Stimulated activated CD8-positive, alpha-beta memory T cell treated with anti-CD3 and anti-CD28 coated beads, Interleukin-4, amount 100 ng/mL, for 48 hours (primary cell): ENCODE results near the gene C2orf49.

ENCODE experiments used
- DNase-seq: peaks from one replicate; pipeline ENCODE4 v3.0.0-alpha.2; 2020

Gene C2orf49

DNA sequence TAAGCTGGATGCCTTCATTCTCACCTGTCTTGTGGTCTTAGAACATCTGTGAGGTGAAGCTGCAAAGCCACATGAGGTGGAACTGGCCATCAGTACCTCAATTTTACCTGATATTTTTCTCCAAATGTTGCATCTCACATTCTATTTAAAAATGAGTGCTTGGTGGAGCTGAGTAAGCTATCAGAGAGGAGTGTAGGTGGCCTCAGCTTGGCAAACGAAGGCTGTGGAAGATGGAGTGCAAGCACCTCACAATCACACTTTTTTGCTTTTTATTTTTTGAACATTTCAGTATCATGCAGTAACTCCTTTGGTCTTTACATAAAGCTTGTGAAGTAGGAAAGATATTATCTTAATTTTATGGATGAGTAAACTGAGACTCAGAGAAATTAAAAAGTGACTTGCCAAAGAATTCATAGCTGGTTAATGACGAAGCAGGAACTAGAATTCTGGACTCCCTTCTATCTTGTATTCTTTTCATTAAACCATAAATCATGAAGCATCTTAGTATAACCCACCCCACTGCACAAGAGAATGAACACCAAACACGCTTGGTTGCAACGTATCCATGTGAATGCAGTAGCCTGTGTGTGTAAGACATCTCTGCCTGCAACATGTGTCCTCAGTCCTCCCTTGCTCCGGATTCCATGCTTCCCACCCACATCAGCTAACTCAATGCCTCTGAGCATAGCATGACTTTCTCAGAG is 27.2 kb downstream of the C2orf49 start:
- DNase-seq: no peak

DNA sequence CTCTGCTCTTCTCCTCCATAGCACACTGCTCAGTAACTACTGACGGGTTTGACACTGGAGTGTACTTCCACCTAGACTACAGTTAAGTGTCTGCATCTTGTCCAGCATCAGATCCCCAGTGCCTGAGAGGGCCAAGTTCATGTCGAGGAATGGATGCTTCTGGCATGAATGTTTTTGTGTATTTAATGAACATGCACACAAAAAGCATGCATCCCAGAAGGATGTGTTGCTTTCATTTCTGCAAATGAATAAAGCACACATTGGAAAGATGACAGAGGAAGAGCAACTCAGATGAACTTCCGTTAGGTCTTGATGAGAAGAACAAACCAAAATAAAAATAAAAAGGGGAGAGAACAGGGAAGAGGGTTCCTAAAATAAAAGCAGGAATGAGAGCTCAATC is 27.9 kb downstream of the C2orf49 start:
- DNase-seq: no peak

DNA sequence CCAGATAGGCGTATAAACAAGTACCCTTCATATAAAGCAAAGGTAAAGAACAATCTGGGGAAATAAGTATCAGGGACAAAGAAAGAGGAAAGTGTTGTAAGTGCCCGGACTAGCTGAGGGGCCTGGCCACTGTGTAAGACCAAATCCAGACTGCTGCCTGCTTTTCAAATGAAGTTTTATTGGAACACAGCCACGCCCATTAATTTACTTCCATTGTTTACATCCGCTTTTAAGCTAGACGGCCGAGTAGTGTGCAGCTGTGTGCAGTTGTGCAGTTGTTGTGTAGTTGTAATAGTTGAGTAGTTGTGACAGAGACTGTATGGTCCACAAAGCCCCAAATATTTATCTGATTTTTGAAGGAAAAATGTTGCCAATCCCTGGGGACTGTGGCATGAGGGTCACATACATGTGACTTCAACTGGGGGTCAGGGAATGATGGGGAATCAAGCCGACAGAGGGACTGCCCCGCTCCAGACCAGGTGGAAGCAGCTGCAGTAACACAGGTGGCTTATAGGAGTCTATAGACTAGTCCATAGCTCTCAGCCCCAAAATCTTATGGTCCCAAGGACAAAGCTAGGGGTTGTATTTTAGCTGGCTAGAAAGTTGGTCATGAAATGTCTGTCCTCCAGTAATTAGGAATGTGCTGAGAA is 31.5 kb downstream of the C2orf49 start:
- DNase-seq: no peak

DNA sequence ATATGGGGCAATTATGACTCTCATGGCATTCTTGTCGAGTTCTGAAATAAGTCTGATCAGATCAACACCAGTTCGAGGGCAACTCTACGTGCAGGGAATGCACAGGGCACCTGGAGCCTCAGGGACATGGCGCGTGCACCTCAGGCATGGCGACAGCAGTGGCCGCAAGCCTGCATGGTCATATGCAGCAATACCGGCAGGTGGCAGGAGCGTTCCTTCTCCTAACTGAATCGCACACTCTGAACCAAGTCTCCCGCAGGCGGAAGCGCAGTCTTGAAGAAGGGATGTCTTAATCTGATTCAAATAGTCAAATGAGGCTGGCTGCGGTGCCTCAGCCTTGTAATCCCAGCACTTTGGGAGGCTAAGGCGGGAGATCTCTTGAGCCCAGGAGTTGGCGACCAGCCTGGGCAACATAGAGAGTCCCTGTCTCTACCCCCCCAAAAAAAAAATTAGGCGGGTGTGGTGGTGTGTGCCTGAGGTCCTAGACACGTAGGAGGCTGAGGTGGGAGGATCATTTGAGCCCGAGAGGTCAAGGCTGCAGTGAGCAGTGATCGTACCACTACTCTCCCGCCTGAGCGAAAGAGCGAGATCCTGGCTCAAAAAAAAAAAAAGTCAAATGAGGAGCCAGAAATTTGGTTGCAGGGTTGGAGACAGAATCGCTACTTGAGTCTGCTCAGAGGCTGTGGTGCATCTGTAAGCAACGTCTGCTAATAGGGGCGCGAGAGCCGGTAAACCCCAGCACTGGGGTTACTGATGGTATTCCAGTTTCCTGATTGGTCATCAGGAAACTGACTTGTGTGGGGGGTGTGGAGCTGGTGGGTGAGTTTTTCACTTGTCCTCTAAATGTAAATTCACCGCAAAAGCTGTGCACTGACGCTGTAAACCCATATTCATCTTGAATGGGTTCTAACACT is 32.7 kb downstream of the C2orf49 start:
- DNase-seq: peak; percentile 93

DNA sequence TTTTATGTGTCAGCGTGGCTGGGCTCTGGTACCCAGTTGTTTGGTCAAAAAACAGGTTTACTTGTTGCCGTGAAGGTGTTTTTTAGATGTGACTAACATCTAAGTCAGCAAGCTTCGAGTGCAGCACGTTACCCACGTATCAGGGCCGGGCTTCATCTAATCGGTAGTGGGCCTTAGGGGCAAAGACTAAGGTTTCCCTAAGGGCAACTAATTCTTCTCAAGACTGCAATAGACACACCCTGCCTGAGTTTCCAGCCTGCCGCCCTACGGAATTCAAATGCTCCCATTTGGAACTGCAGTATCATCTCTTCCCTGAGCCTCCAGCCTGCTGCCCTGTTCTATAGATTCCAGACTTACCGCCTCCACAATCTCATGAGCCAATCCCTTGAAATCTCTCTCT is 33.8 kb downstream of the C2orf49 start:
- DNase-seq: no peak

DNA sequence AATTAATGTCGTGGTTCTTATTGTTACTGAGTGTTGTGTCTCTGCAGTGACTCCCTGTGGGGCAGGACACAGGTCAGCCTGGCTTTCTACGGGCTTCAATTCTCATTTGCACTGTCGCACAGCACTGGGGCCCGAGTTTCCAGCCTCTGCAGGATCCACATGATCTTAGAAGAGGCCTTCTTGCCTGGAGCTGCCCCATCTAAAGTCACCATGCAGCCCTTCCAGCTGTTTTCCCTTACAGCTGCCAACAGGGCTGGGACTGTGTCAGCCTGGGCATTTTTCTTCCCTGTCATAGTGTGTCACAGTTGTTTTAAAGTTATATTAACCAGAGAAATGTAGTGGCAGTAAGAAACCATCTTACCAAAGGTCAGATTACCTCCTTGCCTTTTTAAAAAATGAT is 34.5 kb downstream of the C2orf49 start:
- no peak for DNase-seq

DNA sequence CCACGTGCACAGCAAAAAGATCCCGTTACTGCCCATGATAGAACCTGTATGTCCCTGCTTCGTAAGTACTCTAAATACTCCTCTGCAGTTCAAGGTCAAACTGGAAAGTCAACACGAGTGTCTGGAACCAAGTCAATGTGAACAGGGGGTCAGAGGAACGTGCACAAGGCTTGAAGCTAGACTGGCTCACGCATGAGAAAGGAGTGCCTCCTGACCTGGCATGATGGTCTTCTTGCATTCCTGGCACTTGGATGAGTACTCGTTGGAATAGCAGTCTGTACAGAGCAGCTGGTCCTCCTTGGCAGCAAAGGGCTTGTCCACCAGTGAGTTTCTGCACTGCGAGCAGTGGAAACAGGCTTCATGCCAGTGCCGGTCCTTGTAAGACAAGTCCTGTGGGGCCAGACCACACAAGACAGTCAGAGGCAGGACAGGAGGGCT is 36.0 kb downstream of the C2orf49 start:
- no peak for DNase-seq

DNA sequence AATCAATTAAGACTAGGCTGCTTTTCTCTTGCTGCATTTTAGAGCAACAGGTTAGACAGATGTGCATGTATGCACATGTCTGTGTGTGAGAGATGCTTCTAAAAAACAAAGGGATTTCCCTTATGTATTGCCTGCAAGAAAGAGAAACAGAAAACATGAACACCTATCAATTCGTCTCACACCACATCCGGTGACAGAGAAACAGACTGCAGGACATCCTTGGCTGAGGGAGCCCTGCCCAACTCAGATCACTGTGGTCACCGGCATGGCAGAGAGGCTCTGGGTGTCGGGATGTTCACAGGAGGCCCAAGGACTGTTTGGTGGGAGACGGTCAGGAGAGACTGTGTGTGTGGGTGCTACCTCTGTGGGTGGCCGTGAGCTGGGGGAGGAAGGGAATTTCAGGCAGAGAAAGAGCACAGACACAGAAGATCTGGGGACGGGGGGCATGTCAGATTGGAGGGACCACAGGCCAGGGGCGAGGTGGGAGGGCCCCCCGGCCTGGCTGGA is 36.6 kb downstream of the C2orf49 start:
- DNase-seq: no peak

DNA sequence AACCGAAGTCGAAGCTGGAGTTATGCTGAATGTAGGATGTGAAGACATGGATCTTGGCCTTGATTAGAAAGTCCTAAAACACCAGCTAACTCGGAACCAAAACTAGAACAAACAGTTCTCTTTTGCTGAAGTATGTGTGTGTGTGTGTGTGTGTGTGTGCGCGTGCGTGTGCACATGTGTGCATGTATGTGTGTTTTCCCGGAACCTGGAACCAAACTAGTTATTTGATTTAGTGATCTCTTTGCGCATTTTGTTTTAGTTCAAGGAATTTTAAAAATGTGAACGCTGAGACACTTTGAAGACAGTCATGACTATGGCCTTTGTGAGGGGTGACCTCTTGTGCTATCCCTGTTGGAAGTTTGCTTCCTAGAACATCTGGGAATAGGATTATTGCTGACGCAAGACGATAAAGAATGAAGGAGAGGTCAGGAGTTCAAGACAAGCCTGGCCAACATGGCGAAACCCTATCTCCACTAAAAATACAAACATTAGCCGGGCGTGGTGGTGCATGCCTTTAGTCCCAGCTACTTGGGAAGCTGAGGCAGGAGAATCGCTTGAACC is 37.7 kb downstream of the C2orf49 start:
- no peak for DNase-seq

DNA sequence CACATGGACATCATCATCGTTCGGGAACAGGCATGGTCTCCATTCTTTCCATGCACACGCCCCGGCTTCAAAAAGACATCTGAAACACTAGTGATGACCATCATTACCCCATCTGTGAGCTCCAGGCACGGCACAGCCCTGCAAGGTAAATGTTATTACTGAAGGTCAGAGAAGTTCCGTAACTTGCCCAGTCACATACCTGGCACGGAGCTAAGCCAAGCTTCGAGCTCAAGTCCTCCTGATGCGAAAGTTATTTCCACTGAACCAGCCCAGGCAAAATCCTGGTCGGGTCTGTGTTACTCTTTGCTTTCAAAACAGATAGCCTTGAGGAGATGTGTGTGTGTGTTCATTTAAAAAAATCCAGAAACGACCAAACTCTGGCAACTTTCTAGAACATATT is 38.7 kb downstream of the C2orf49 start:
- DNase-seq: no peak

DNA sequence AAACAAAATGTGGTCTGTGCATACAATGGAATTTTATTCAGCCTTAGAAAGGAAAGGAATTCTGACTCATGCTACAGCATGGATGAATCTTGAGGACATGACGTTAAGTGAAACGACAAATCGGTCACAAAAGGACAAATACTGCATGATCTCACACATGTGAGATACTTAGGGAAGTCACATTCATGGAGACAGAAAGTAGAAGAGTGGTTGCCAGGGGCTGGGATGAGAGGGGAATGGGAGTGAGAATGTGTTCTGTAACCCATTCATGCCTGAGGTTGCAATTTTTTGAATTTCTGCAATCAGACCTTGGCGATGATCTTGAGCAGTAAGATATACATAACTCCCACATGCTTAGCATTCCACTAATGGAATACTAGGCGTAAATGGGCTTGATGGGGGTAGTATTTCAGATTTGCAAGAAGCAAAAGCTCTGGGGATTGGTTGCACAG is 39.5 kb downstream of the C2orf49 start:
- no peak for DNase-seq

DNA sequence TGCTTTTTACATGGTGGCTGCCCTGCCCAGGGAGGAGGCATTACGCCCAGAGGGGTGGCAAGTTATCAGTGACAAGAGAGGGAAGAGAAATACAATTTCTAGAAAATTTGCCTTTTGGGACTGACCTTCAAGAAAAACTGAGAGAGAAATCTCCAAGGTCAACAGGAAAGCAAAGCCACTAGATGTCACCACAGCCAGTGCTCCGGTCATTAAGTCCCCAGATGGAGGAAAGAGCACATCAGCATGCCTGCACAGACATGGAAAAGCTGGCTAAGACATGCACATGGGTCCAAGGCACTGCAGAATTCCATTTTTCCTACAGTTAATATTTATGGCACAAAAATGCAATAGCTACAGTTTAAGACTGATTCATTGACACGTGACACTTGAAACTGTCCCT is 40.5 kb downstream of the C2orf49 start:
- DNase-seq: no peak

DNA sequence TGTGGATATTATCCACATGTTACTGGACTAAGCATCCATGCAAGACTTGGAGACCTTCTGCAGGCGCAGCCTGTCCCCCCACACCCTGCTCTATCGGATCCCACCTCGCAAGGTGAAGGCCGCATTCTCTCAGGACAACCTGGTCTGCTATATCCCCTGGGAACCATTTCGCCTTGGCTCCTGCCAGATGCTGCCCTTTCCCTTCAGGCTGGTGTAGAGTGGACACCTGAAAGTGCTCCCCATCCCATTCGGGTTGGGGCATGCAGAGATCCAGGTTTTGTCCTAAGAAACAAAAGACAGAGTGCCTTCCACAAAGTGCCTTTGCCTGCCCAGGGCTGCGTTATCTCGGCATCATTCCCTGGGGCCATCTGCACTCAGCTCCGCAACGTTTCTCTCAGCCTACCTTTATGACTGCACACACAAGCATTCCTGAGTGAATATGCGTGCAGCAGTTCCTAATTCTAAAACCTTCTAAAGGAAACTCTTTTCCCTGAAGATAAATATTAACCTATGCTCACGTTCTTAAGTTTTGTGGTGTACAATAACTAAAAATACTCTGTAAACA is 41.0 kb downstream of the C2orf49 start:
- DNase-seq: no peak

DNA sequence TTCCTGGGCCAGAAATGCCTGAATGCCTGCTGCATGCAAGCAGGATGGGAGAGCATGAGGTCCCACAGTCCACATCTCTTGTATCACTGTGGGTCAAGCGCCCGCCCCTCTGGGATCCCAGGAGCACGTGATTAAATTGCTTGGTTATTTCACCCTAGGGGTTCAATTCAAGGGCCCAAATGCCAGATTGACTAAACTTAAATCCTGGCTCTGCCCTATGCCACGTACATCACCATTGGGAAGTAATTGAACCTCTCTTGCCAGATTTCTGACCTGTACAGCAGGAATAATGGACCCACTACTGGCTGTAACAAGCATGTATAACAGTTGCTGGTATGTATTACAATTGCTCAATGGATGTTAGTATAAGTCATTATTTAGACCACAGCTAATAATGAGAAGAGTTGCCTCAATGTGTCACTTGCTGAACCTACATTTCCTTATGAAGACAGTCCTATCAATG is 41.6 kb downstream of the C2orf49 start:
- no peak for DNase-seq

DNA sequence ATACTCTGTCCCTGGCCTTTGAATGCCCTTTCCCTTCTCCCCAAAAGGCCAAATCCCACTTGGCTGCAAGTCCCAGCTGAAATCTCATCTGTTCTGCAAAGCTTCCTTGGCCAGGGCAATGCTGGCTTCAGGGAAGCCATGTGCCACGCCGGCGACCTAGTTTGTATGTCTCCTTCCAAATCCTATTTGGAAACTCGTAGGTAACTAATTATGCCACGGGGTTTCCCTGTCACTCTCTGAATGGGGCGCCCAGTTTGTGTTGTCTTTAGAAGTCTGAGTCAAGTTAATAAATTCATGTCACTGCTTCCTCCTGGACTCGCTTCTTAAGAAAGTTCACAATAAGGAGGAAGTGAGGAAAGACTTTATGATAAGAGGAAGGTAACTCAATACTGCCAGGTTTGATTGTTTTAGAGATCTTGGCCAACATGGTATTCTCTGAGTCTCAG is 42.4 kb downstream of the C2orf49 start:
- DNase-seq: no peak

DNA sequence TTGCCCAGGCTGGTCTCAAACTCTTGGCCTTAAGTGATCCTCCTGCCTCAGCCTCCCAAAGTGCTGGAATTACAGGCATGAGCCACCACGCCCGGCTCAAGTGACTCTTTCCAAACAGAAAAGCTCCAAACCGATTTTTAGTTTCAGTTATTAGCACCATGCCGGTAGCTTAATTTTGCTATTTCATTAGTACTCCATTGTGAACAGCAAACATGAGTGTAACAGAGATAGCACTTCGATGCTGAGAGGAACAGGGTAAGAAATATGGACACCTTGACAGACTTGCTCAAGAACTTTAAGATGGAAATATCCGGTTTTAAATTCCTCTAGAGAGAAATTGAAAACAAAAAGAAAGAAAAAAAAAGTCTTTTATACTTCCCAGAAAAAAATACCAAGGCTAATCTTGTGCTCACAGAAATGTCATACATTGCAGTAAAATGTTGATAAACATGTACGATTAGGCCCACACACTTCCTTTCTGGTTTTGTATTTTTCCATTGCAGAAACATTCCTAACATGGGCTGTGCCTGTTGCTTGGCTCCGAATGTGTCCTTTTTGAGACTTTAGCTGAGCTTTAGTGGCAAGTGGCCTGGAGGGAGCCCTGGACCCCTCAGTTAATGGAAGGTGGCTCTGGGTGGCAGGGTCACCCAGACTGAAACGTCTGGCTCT is 43.2 kb downstream of the C2orf49 start:
- DNase-seq: no peak

DNA sequence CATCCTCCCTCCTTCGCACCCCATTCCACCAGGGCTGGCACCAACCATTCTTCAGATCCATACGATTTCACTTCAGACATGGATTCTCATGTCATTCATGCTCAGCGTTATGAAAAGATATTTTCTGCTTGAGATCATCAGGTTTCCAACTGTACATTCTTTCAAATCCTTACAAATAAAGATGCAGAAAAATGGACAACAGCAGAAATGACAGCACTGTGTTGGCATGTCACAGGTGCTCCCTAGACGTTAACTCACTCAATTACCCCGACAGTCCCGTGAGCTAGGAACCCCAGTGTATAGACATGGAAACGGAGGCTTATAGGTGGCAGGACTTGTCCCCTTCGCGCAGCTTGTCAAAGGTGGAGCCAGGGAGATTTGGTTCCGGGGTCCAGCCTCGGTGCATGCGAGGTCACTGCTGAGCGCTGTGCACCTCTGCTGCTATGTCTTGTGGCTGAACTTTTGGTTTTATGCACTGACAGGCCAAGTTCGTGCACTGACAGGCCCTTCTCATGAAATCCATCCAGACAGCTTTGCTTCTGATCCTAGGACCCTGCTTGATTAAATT is 43.8 kb downstream of the C2orf49 start:
- no peak for DNase-seq

DNA sequence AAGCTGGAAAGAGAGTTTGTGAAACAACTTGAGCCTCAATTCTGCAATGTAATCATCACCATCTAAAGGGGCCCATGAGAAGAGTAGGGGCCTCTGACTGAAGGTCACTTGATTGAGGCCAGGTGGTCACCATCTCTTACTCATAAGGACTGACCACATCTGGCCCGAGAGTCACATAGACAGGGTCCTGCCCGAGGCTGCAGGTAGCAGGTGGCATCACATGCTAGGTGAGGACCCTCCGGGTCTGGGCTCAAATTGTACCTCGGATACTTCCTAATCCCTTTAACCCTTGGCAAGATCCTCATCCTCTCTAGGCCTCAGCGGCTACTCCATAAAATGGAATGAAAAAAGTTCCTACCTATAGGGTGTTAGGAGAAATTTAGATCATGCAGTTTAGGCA is 44.8 kb downstream of the C2orf49 start:
- no peak for DNase-seq

DNA sequence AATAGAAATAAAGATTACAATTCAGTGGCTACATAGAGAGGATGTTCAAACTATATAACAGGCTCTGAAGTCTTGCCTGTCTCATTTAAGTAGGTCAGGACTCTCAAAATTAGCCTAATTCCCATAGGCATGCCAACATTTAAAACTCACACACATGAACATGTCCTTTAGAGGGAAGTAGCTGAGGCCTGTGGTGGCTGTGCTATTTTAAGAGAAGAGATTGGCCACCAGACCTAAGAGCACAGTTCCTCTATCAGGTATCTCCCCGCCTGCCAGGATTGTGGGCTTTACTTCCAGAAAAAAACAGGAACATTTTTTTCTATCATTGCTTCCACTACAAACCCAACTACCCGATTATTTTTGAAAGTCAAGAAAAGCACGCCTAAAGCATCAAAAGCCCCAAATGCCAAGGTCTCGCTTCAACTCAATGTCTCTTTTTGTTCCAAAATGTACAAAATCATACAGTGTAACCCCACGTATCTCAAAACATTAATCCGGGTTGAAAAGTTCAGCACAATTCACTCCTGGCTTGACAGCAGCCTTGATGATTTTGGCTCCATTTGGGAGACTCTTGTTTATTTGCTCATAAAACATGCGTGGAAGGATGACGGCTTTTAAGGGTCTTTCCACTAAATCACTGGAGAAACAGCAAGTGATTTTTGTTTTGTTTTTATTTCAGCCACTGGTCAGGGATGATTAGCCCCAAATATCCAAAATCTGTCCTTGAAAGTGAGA is 46.3 kb downstream of the C2orf49 start:
- DNase-seq: no peak

DNA sequence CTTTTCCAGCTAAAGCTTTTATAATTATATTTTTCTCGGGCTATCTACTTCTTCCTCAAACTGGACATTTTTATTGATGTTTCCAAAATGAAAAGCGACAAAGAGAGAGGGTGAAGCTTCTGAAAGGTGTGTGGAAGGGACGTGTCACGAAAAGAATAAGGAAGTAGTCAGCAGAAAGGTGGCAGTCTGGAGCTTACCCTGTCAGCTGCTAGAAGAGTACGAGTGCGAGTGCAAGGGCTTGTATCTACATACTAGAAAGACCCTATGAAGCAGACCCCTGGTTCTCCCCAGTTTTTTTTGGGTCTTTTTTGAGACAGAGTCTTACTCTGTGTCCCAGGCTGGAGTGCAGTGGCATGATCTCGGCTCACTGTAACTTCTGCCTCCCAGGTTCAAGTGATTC is 46.9 kb downstream of the C2orf49 start:
- no peak for DNase-seq

DNA sequence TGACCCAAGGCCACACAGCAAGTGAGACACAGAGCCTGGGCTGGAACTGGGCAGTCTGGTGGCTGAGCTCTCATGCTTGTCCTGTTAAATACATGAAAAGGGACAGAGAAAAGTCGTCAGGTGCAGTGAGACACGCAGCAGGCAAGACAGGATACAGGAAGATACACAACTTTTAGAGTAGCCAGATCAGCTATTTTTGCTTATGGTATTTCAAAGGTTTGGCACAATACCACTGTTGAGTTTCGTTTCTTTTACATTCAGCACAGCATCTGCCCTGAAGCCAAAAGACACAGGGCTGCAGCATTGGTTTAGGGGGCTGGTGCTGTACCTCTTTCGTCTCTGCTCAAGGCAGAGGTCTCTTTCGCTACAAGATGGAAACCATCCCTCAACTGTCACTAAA is 47.5 kb downstream of the C2orf49 start:
- no peak for DNase-seq
